ENCODE results near the gene TXNL4A.

DNA sequence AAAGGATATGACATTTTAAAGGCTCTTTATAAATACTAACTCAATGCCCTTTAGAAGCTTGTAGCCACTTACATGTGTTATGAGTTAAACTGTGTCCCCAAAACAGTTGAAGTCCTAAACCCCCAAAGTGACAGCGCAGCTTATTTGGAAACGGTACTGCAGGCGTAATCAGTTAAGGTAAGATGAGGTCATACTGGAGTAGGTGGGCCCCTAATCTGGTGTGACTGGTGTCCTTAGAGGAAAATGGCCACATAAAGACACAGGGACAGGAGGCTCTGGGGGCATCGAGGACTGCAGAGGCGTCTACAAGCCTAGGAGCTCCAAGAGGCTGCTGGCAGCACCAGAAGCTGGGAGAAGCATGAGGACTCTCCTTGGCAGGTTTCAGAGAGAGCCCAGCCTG lies 8.5 kb downstream of the TXNL4A start:
- TF ChIP-seq CTCF (conservative IDR thresholded peaks at IDR 0.05), result no peak
- TF ChIP-seq ZFX (IDR thresholded peaks at IDR 0.05), result no peak
